COLO668 (cell line): ENCODE data around the gene HAUS8.

Experiments
- DNase-seq: peaks from one replicate; lab custom pipeline; 2025; ENCODE audit not compliant: unreplicated experiment; lab: John Stamatoyannopoulos, UW

HAUS8 gene

DNA sequence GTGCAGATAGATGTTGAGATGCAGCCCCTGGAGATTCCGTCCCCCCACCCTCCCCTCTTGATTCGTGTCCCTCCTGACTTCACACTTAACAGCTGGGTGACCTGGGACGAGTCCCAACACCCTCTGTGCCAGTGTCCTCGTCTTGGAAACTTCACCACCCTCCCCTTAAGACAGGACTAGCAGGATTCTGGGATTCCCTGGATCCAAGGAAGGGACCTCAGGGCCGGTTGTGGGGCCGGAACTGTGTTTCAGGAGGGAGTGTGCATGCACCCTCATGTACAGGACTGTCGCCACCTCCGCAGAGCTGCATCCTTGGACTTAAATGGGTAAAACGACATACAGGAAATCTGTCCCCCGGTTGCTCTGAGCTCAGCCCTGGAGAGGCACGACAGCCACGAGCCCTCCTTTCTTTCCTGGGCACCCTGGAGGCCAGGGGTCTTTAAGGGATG, 1.3 kb upstream of the HAUS8 start:
- DNase-seq: peak; percentile 15

DNA sequence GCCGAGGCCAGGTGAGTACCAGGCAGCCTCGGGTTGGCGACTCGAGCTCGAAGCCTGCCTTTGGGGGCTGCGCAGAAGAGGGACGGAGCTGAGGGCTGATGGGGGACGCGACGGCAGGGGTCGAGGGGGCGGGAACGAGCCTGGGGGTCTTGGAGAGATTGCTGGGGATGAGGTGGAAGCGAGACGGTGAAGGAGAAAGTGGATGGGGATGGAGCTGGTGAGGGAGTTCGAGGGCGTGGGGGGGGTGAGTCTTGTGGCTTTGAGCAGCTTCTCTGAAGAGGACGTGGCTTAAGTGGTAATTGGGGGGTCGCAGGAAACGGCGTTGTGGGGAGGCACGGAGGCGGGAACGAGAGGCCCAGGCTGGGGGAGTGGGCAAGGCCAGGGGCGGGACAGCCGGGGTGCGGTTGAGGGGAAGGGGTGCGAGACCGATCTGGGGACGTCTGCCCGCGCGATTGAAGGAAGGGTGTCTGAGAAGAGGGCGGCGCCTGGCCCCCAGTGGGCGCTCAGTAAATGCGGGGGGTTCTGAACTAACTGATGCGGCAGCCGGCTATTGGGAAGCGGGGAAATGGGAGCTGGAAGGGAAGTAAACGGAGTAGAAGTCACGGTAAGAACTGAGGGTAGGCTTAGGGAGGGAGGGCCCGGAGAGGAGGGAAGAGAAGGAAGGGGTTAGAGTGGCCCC, 751 bp upstream of the HAUS8 start:
- peak; percentile 18 for DNase-seq

DNA sequence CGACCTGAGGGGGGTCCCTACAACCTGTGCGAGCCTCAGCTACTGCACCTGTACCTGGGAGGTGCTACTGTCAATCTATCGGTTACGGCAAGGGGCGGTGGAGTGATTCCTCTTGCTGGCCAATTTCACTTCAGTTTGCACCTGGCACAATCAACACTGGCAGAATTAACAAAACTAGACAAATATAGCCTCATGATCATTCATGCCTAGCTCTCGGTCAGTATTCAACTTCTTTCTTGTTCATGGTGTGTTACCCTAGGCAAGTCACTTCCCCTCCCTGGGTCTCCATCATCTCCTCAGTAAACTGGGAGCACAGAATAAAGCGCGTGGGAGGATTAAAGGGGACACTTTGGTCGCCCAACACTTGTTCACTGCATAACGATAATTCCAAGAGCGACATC, 618 bp downstream of the HAUS8 start:
- no peak for DNase-seq

DNA sequence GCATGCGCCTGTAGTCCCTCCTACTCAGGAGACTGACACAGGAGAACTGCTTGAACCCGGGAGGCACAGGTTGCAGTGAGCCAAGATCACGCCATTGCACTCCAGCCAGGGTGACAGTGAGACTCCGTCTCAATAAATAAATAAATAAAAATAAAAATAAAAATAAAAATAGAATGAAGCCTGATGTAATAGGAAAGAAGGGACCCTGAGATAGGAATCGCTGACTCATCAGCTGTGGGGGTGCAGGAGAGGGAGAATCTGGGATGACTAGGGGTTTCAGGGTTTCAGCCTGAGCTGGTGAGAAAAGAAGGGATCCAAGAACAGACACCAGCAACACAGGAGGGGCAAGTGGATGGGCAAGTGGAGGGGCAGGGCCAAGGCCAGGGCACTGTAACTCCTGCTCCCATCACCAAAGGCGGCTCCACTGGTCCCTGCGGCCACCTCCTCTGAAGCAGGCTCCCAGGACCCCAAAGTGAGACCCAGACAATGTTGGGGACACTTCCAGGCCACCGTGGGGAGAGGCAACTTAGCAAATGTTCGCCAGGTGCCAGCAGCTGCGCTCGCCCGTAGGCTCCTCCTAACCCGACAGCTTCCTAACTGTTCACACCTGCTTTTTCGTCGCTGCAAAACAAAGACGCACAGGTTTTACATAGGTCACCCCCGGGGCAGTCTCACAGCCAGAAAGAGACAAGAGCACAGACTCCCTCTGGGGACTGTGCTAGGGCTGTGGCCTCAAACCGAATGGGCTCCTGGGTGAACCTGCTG, 1.2 kb downstream of the HAUS8 start:
- peak; percentile 65 for DNase-seq

GRCh38 chr19:17070912-17071311, 4.3 kb downstream of the HAUS8 start:
- DNase-seq: no peak

GRCh38 chr19:17070421-17070820, 4.8 kb downstream of the HAUS8 start:
- DNase-seq: no peak

GRCh38 chr19:17069193-17069592, 6.1 kb downstream of the HAUS8 start:
- DNase-seq: no peak

- no peak for DNase-seq
Observed at GRCh38 chr19:17063428-17063827, 11.8 kb downstream of the HAUS8 start.

- no peak for DNase-seq
Observed at GRCh38 chr19:17061691-17062090, 13.6 kb downstream of the HAUS8 start.

- DNase-seq: no peak
Observed at GRCh38 chr19:17061205-17061604, 14.0 kb downstream of the HAUS8 start.

GRCh38 chr19:17060802-17061201, 14.4 kb downstream of the HAUS8 start:
- DNase-seq: no peak

GRCh38 chr19:17058236-17058635, 17.0 kb downstream of the HAUS8 start:
- no peak for DNase-seq

DNA sequence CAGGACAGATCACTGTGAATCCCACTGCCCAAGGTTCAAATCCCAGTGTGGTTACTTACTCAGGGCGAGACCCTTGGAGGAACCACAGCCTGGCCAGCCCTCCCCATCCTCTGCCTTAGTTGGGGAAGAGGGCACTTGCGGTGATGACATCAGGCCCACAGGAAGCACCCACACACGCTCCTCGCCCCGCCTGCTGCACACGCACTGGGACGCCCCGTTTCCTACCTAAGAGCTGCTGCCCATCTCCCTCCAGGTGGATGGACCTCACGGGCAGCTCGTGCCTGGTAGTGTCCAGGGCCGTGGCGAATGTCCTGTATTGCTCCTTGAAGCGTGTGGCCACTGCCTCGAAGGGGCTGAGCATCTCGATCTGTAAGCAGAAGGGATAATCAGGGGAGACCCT, 19.6 kb downstream of the HAUS8 start:
- DNase-seq: no peak

GRCh38 chr19:17054746-17055145, 20.5 kb downstream of the HAUS8 start:
- no peak for DNase-seq

GRCh38 chr19:17052439-17052838, 22.8 kb downstream of the HAUS8 start:
- peak; percentile 7 for DNase-seq

GRCh38 chr19:17049711-17050280, 25.5 kb downstream of the HAUS8 start:
- no peak for DNase-seq

DNA sequence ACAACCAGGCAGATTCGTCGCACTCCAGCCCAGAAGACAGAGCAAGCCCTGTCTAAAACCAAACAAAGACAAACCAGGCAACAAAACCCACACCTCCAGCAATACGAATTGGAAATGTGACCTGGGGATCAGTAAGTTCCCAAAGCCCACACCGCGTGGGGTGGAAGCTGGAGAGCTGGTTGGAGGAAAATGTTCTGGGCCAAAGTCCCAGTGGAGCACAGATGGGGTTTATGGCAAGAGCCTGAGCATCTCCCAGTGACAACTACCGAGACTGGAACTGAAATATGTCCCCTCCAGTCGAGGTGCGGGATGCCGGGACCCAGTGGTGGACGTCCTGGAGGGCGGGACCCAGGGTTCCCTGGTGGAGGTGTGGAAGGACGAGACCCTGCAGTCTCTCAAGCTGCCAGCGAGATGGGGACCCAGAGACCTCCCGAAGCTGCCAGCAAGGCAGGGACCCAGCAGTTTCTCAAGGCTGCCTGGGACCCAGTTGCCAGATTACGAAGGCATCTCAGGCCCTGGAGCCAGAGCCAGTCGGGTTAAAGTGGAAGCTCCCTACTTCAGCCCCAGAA, 26.3 kb downstream of the HAUS8 start:
- no peak for DNase-seq

GRCh38 chr19:17045907-17046502, 29.2 kb downstream of the HAUS8 start:
- DNase-seq: no peak

DNA sequence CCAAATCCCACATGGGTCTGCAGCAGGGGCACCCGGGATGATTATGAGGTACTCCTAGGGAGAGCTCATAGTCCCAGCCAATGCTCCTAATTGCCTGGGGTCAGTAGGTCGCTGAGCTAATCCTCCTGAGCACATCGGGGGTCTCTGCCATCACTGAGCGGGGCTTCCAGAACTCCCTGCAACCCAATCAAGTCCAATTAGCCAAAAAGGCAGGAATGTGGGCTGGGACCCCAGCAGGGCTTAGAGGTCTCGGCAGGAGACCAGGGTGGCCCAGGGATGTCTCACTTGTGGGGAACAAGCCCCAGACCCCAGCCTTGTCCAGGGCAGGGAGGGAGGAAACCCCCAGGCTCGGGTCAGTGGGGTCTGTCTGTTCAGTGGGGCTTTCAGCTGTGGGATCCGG, 31.5 kb downstream of the HAUS8 start:
- no peak for DNase-seq

DNA sequence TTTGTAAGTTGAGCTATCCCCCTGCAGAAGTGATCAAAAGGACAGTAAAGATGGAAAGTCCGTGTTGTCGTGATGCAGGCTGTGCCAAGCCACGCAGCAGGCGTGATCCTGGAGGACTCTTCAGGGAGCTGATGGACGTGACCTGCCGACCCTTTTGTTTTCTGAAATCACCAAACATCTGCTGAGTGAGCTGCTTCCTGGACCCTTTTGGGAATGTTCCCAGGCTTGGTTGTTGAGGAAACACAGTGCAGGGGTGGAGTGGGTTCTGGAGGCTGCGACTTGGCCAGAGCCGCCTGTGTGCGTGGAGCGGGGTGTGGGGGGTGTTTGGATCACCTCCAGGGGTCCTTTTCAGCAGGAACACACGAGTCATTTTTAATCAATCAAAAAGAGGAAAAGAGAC, 33.3 kb downstream of the HAUS8 start:
- DNase-seq: no peak

GRCh38 chr19:17037966-17038500, 37.2 kb downstream of the HAUS8 start:
- no peak for DNase-seq
